Keratinocyte (primary cell): ENCODE data around the gene CCDC92. TPM values are rescaled to one million over a fixed set of nuclear protein-coding genes. Genes with fewer than 3 reads are reported as not detected.

Source experiments
- DNase-seq: peaks from one replicate; pipeline ENCODE4 v3.0.0-alpha.2; 2011; ENCODE audit warnings: low read depth, missing footprints, low spot score
- FAIRE-seq: peaks from 2 replicates; lab custom pipeline; 2011; peaks lifted over from hg19 to GRCh38; lab: Jason Lieb, UNC
- H2AFZ ChIP-seq: 2 replicates; pipeline ENCODE4 v1.6.0; 2012; ENCODE audit warnings: low read length, control low read depth, inconsistent platforms; ENCODE audit not compliant: control insufficient read depth
- H3K27ac ChIP-seq: 2 replicates; pipeline ENCODE4 v1.5.1; 2011; ENCODE audit warnings: low read length; ENCODE audit not compliant: control insufficient read depth, insufficient read depth
- H3K27me3 ChIP-seq: 3 replicates; pipeline ENCODE4 v1.6.0; 2011; ENCODE audit warnings: low read length; ENCODE audit not compliant: control insufficient read depth, insufficient read depth; ENCODE audit errors: extremely low read depth
- H3K36me3 ChIP-seq, 2 experiments: 2 replicates in 1 of 2; 3 replicates in 1 of 2; pipeline ENCODE4 v1.5.1; 2011; ENCODE audit warnings: low read length in 2 of 2, mild to moderate bottlenecking in 1 of 2; ENCODE audit not compliant: control insufficient read depth in 2 of 2, insufficient read depth in 2 of 2; ENCODE audit errors: extremely low read depth in 1 of 2
- H3K4me1 ChIP-seq: 3 replicates; pipeline ENCODE4 v1.5.1; 2011; ENCODE audit warnings: low read length; ENCODE audit not compliant: control insufficient read depth, insufficient read depth; ENCODE audit errors: extremely low read depth
- H3K4me2 ChIP-seq: 3 replicates; pipeline ENCODE4 v1.6.0; 2011; ENCODE audit warnings: low read depth, low read length; ENCODE audit not compliant: control insufficient read depth, insufficient read depth; ENCODE audit errors: extremely low read depth
- H3K4me3 ChIP-seq, 3 experiments: fragments of 200-600 bp in 1 of 3; sonication (generic) in 1 of 3; 2 replicates in 2 of 3; 3 replicates in 1 of 3; pipeline ENCODE4 v1.5.1; 2011 to 2016; ENCODE audit warnings: low read length in 3 of 3, mild to moderate bottlenecking in 3 of 3, control low read depth in 2 of 3, inconsistent platforms in 1 of 3, low read depth in 1 of 3, mixed read lengths in 1 of 3, mixed run types in 1 of 3, moderate library complexity in 1 of 3; ENCODE audit not compliant: control insufficient read depth in 2 of 3, insufficient read depth in 2 of 3; ENCODE audit errors: extremely low read depth in 1 of 3
- H3K79me2 ChIP-seq: 2 replicates; pipeline ENCODE4 v1.6.0; 2012; ENCODE audit warnings: low read length; ENCODE audit not compliant: control insufficient read depth, insufficient read depth
- H3K9ac ChIP-seq: 3 replicates; pipeline ENCODE4 v1.6.0; 2011; ENCODE audit warnings: low read length; ENCODE audit not compliant: control insufficient read depth, insufficient read depth; ENCODE audit errors: extremely low read depth
- H3K9me1 ChIP-seq: 3 replicates; pipeline ENCODE4 v1.6.0; 2011; ENCODE audit warnings: low read length; ENCODE audit not compliant: control insufficient read depth, insufficient read depth; ENCODE audit errors: extremely low read depth
- H3K9me3 ChIP-seq: 2 replicates; pipeline ENCODE4 v1.5.1; 2012; ENCODE audit warnings: low read depth, low read length; ENCODE audit not compliant: control insufficient read depth
- H4K20me1 ChIP-seq: 3 replicates; pipeline ENCODE4 v1.6.0; 2011; ENCODE audit warnings: low read length; ENCODE audit not compliant: control insufficient read depth, insufficient read depth; ENCODE audit errors: extremely low read depth
- EZH2 ChIP-seq: IDR thresholded peaks from one replicate; pipeline ENCODE4 v1.6.1; 2012; ENCODE audit warnings: inconsistent platforms, mild to moderate bottlenecking, low read length, moderate library complexity
- dilution Hi-C: fragments of 300-500 bp; cut with MboI; formaldehyde crosslinking; loops from one replicate; pipeline ENCODE4 v1.7.0; 2020; ENCODE audit warnings: low sequenced_read_pairs; ENCODE audit not compliant: extremely low pct_ligation_motif_present
- polyA plus RNA-seq, 5 experiments: library from polyadenylated mRNA; depleted of rRNA in 3 of 5; stranded (reverse) in 3 of 5; stranded (forward) in 1 of 5; unstranded in 1 of 5; fragments of >200 nt; gene quantifications; 1 replicate in 1 of 5; 2 replicates in 3 of 5; 3 replicates in 1 of 5; pipeline versions ENCODE4 v1.2.1 to v1.2.3, GENCODE V29; 2011 to 2012; ENCODE audit warnings: missing spikeins in 2 of 5, low read depth in 1 of 5, low replicate concordance in 1 of 5
- TF ChIP-seq, protein P1 (sequence below), 3 experiments: IDR thresholded peaks in 1 of 3; conservative IDR thresholded peaks in 1 of 3; optimal IDR thresholded peaks in 1 of 3; 2 replicates in 2 of 3; 3 replicates in 1 of 3; pipeline versions ENCODE3 to v1.5.1; 2011; ENCODE audit warnings: low read length in 3 of 3, mild to moderate bottlenecking in 3 of 3, moderate library complexity in 2 of 3, control low read depth in 1 of 3, inconsistent platforms in 1 of 3; ENCODE audit not compliant: insufficient read depth in 2 of 3; ENCODE audit errors: extremely low read depth in 1 of 3

CCDC92 gene
- polyA plus RNA-seq, 1 donor (not counting 4 experiments of a cell fraction or from before 2014, with no cell fraction given) = 8.3 TPM

DNA sequence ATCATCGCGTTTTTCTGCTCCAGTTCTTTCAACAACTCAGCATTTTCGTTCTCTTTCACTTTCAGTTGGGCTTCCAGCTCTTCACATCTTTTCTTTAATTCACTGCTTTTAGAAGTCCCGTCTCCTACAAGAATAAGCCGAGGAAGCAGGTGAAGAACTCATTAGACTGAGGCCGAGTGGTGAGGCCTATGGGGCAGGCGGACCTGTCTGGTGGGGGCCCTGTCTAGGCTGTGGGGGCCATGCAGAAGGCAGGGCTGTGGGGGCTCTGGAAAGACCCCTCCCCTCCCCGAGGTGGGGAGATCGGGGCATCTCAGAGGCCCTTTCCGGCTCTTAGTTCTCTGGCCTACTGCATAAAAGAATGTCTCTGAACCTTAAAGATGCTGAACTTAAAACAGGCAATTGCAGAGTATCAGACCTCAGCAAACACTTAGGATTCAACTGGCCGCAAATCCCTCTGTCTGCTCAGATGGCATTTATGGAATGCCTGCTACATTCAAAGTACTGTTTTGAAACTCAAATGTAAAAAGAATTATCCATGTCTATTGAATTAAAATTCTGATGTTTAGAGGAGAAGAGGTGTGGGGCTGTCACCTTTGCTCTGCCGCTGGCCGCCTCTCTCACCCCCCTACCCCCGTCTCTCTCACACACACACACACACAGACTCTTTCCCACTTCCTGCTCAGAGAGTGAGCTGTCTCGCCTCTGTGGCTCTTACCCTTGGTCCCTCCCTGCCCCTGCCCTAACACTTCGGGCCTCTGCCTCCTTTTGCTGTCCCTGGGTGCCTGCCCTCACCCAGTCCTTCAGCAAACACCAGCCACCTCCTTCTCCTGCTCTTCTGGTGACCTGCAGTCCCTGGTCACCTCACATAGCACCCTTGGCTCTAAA, 34.7 kb downstream of the CCDC92 start:
- Histone ChIP-seq H3K36me3 (peaks cover 0 to 12% of the 10 kb centered on the region in 2 experiments), H3K27ac (no peak overlapping the region)
- no peak for FAIRE-seq

DNA sequence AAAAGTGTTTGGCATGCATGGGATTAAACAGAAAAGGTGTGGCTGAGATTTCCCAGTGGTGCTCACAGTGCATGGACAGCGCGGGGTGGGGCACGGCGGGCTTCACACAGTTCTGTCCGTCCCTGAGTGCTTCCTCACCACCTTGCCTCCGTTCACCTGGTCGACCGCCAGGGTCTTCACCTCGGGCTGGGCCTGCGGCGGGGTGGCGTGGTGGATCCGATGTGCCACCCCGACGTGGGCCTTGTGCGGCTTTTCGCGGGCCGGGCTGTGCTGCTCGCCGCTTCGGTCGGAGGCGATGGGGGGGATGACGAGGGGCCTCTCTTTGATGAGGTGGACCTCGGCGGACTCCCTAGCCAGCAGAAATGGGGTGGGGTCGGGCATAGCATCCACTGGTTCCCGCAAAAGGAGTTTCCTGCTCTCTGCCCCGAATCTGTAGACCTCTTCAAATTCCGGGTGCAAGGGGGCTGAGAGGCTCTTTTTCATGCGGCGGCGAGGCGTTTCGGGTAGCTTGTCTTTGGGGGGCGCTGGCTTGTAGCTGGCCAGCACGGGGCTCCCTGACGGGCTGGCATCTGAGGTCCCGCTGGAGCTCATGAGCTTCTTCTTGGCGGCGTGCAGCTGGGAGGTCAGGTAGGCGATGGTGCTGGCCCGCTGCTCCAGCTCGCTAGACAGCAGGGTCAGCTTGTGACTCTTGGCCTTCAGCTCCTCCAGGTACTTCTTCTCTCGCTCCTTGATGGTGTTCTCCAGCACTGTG, 35.5 kb downstream of the CCDC92 start:
- DNase-seq (no peak), FAIRE-seq (no peak)
- peaks cover 0 to 11% of the 10 kb centered on the region in 2 experiments for H3K36me3 ChIP-seq
- H3K27me3 ChIP-seq = peaks cover 6% of the 10 kb centered on the region
- dilution Hi-C loops = no loop called here
- no peak overlapping the region for H2AFZ ChIP-seq
- H3K79me2 ChIP-seq = no peaks in the 10 kb centered on the region
- H3K27ac ChIP-seq = no peak overlapping the region
- no peak overlapping the region for H3K4me2 ChIP-seq
- no peaks in the 10 kb centered on the region for H3K9me3 ChIP-seq
- no peaks in the 10 kb centered on the region for H3K4me1 ChIP-seq
- H4K20me1 ChIP-seq = no peaks in the 10 kb centered on the region
- no peak for TF ChIP-seq EZH2
- TF ChIP-seq, protein P1, sequence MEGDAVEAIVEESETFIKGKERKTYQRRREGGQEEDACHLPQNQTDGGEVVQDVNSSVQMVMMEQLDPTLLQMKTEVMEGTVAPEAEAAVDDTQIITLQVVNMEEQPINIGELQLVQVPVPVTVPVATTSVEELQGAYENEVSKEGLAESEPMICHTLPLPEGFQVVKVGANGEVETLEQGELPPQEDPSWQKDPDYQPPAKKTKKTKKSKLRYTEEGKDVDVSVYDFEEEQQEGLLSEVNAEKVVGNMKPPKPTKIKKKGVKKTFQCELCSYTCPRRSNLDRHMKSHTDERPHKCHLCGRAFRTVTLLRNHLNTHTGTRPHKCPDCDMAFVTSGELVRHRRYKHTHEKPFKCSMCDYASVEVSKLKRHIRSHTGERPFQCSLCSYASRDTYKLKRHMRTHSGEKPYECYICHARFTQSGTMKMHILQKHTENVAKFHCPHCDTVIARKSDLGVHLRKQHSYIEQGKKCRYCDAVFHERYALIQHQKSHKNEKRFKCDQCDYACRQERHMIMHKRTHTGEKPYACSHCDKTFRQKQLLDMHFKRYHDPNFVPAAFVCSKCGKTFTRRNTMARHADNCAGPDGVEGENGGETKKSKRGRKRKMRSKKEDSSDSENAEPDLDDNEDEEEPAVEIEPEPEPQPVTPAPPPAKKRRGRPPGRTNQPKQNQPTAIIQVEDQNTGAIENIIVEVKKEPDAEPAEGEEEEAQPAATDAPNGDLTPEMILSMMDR (optimal IDR thresholded peaks at IDR 0.05 in 1 of 3, IDR thresholded peaks at IDR 0.05 in 1 of 3, conservative IDR thresholded peaks at IDR 0.05 in 1 of 3; ENCODE audit: extremely low read depth in 1 of 3, insufficient read depth in 2 of 3, low read length in 3 of 3) = no peak
- H3K9me1 ChIP-seq = no peaks in the 10 kb centered on the region
- H3K9ac ChIP-seq = no peak overlapping the region
- H3K4me3 ChIP-seq = no peak overlapping the region

More for the DNA sequence above, 34.7 kb downstream of the CCDC92 start:
- Histone ChIP-seq H3K9me1 (no peaks in the 10 kb centered on the region), H3K9me3 (no peaks in the 10 kb centered on the region), H3K4me1 (no peaks in the 10 kb centered on the region), H3K27me3 (peaks cover 6% of the 10 kb centered on the region), H3K4me3 (no peak overlapping the region), H3K9ac (no peak overlapping the region), H2AFZ (no peak overlapping the region), H4K20me1 (no peaks in the 10 kb centered on the region), H3K79me2 (no peaks in the 10 kb centered on the region), H3K4me2 (no peak overlapping the region)
- DNase-seq = no peak
- dilution Hi-C loops = no loop called here
- TF ChIP-seq, protein P1 (optimal IDR thresholded peaks at IDR 0.05 in 1 of 3, IDR thresholded peaks at IDR 0.05 in 1 of 3, conservative IDR thresholded peaks at IDR 0.05 in 1 of 3; ENCODE audit: extremely low read depth in 1 of 3, insufficient read depth in 2 of 3, low read length in 3 of 3) = no peak
- TF ChIP-seq EZH2 = no peak
